GM12864 (cell line): ENCODE data around the gene OR51B5.
"Not testable (repeated sequence)": the region's sequence is repeated elsewhere in the genome, so short reads cannot be mapped to it uniquely, and the experiment has no call there.

ENCODE experiments used
- DNase-seq: peaks from one replicate; pipeline ENCODE4 v3.0.0-alpha.2; 2011; ENCODE audit warnings: low read depth
- H3K4me3 ChIP-seq: 2 replicates; pipeline ENCODE4 v1.5.1; 2011; ENCODE audit warnings: mild to moderate bottlenecking, low read depth, low read length, control low read depth
- TF ChIP-seq, protein P1 (sequence below): IDR thresholded peaks from 2 replicates; pipeline ENCODE4 v1.5.1; 2011; ENCODE audit warnings: low read depth, mild to moderate bottlenecking, moderate library complexity, low read length, control low read depth, inconsistent platforms; ENCODE audit errors: missing control alignments

The OR51B5 gene

DNA sequence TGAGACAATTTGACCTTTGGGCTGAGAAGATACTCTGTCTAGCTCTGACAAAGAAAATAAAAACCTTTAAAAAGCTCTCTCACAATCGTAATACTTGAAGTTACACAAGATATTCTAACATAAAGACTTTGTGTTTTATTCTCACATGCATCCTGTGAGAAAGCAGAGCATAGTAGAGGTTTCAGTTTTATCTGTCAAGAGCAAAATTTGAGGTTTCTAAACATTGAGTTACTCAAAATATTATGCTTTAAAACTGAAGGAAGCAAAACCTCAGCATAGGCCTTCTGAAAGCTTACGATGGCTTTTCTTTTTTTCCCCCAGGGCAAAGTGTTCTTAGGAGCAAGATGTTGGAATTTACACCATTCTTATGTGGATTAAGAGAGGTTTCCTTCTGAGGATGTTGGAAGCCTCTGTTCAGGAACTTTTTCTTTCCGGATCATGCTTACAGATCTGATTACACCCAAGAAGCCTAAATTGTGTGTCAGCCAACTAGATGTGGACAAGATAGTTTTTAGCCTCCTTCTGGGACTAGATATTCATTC lies 25.2 kb upstream of the OR51B5 start:
- no peak for DNase-seq
- H3K4me3 ChIP-seq = no peak overlapping the region
- TF ChIP-seq, protein P1, sequence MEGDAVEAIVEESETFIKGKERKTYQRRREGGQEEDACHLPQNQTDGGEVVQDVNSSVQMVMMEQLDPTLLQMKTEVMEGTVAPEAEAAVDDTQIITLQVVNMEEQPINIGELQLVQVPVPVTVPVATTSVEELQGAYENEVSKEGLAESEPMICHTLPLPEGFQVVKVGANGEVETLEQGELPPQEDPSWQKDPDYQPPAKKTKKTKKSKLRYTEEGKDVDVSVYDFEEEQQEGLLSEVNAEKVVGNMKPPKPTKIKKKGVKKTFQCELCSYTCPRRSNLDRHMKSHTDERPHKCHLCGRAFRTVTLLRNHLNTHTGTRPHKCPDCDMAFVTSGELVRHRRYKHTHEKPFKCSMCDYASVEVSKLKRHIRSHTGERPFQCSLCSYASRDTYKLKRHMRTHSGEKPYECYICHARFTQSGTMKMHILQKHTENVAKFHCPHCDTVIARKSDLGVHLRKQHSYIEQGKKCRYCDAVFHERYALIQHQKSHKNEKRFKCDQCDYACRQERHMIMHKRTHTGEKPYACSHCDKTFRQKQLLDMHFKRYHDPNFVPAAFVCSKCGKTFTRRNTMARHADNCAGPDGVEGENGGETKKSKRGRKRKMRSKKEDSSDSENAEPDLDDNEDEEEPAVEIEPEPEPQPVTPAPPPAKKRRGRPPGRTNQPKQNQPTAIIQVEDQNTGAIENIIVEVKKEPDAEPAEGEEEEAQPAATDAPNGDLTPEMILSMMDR = no peak

DNA sequence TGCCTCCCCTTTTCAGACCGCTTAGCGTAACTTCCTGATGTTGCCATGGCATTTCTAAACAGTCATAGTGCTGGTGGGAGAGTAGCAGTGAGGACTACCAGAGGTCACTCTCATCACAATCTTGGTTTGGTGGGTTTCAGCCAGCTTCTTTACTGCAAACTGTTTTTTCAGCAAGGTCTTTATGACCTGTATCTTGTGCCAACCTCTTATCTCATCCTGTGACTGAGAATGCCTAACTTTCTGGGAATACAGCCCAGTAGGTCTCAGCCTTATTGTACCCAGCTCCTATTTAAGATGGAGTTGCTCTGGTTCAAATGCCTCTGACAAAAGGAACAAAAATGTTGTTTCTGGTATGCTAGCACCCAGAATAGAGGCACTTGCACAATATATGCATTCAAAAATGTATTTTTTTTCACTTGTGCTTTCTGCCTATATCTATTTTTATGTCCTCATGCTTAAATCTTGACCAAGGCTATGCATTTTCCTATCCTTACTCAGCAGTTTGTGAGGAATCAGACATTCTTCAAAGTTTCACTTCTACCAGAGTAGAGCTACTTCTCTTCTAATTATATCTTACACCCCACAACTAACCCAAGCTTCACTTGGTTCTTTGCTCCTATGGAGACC lies 24.2 kb upstream of the OR51B5 start:
- TF ChIP-seq, protein P1 = no peak
- H3K4me3 ChIP-seq = no peak overlapping the region
- no peak for DNase-seq

DNA sequence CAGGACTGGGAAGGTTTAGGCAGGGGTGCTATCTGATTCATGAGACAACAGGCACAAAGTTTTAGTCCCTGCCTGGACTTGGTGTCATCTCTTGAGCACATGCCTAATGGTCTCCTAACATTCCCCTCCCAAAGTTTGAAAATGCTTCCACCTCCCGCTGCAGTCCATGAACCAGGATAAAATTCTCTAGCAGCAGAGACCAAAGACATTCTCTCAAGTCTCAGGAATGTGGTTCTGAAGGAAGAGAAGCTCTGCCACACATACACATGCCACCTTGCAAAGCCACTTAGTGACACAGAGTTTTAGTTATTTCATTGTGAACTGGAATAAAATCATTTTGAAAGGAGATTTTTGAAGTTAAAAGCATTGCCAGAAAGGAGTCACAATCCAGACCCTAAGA lies 23.5 kb upstream of the OR51B5 start:
- DNase-seq = no peak
- H3K4me3 ChIP-seq = no peak overlapping the region
- TF ChIP-seq, protein P1 = no peak

DNA sequence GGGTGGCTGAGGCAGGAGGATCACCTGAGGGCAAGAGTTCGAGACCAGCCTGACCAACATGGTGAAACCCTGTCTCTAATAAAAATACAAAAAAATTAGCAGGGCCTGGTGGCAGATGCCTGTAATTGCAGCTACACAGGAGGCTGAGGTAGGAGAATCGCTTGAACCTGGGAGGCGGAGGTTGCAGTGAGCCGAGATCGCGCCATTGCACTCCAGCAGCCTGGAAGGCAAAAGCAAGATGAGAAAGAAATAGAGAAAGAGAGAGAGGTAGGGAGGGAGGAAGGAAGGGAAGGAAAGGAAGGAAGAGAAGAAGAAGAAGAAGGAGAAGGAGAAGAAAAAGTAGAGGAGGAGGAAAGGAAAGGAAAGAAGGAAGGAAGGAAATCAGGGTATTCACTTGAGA lies 23.0 kb upstream of the OR51B5 start:
- H3K4me3 ChIP-seq = not testable (repeated sequence)

DNA sequence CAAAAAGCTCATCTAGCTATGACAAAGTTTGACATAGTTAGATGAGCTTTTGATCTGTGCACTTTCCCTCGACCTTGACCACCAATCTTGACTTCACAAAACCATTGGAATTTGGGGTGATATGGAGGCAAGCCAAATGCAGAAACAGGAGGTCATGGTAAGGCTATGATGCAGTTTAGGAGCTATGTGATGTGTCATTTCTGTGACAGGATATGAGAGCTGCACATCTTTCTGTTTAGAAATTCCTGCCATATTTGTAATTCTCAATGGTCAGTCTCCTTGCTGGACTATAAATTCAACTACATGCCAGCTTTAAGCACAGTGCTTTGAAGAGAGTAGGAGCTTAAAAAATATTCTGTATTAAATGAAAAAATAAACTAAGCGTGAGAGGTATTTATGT lies 20.9 kb upstream of the OR51B5 start:
- no peak overlapping the region for H3K4me3 ChIP-seq
- TF ChIP-seq, protein P1 = no peak
- DNase-seq = no peak

More for the DNA sequence above, 23.0 kb upstream of the OR51B5 start:
- not testable (repeated sequence) for DNase-seq

DNA sequence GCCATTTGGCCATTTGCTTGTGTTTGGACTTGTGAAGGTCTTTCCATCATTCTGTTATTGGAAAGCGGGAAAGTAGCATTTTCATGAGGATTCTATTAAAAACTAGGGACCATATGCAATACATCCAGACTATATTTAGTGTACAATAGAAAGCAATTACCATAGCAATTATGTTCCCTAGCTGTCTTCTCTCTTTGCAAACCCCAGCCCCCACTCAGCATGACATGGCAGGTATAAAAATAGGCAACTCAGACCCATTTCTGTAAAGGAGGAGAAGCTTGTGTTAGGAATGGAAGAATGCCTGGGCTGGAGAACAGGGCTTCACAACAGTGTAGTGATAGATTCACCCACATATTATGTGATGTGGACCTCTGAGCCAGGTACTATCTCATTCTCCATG lies 20.4 kb upstream of the OR51B5 start:
- TF ChIP-seq, protein P1 = no peak

DNA sequence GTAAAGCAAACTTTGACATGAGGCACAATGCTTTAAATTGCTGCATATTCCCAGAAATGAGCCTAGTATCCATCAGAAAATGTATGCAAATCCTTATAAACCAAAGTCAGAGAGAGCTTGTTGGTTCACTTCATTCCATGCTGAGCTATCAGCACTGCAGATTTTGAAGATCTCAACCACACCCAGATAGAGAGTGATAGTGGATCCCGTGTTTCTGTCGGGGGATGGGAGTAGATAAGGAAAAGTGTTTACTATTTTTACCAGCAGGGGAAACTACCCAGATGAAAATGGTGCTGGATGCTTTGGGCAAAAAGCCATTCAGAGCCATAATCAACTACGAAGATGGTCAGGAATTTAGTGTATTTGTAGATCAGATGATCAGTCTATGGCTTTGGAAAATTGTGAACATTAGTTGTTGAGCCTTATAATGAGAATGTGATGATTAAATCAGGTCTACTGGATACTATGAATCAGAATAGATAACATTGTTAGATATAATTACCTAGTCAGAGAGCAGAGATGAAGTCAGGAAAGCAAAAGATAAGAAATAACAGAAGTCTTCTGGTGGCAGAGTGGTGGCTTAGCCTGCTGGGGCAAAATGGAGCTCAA lies 18.8 kb upstream of the OR51B5 start:
- H3K4me3 ChIP-seq = no peak overlapping the region
- no peak for DNase-seq
- TF ChIP-seq, protein P1 = no peak

More for the DNA sequence above, 20.4 kb upstream of the OR51B5 start:
- H3K4me3 ChIP-seq = no peak overlapping the region
- no peak for DNase-seq

DNA sequence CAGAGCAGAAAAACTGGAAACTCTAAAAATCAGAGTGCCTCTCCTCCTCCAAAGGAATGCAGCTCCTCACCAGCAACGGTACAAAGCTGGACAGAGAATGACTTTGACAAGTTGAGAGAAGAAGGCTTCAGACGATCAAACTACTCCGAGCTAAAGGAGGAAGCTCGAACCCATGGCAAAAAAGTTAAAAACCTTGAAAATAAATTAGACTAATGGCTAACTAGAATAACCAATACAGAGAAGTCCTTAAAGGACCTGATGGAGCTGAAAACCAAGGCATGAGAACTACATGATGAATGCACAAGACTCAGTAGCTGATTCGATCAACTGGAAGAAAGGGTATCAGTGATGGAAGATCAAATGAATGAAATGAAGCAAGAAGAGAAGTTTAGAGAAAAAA lies 12.7 kb upstream of the OR51B5 start:
- H3K4me3 ChIP-seq, DNase-seq: not testable (repeated sequence)
